K562 (cell line): Measurements from ENCODE around the gene HPS1. TPM values are rescaled to one million over a fixed set of nuclear protein-coding genes. Genes with fewer than 3 reads are reported as not detected.
"Not testable (repeated sequence)": the region's sequence is repeated elsewhere in the genome, so short reads cannot be mapped to it uniquely, and the experiment has no call there.

ENCODE experiments used
- ATAC-seq: fragments of 200-7000 bp; cut with Tn5 transposase; 3 replicates; pipeline ENCODE4 v1.9.1; 2020; ENCODE audit warnings: moderate library complexity
- BruUV-seq: library from RNA; stranded (reverse); fragments of 400-500 nt; replicated peaks from 2 replicates; lab custom pipeline; 2021; lab: Mats Ljungman, UMichigan
- CTCF ChIA-PET: fragments of 300-600 bp; formaldehyde crosslinking; extraction: SDS; loops from one replicate; lab custom pipeline; 2021; ENCODE audit warnings: low intra/inter-chr PET ratio; lab: Yijun Ruan, JAX
- POLR2A ChIA-PET: fragments of 300-600, 350-650 bp; sonication (Branson Sonifier 250); formaldehyde crosslinking; extraction: SDS; loops from one replicate; lab custom pipeline; 2021; ENCODE audit warnings: antibody characterized with exemption, inconsistent platforms; lab: Yijun Ruan, JAX
- DNase-seq, 4 experiments: peaks; one replicate each; pipeline versions ENCODE4 v3.0.0 to v3.0.0-alpha.2; 2011 to 2018; ENCODE audit warnings: low spot score in 3 of 4, mixed read lengths in 3 of 4; ENCODE audit errors: extremely low read depth in 1 of 4
- FAIRE-seq: peaks from 2 replicates; lab custom pipeline; 2011; peaks lifted over from hg19 to GRCh38; lab: Jason Lieb, UNC
- H2AFZ ChIP-seq: 2 replicates; pipeline ENCODE4 v1.6.0; 2011; ENCODE audit warnings: low read depth, low read length, control low read depth, inconsistent platforms
- H3K27ac ChIP-seq: fragments of 200-600 bp; 3 replicates; pipeline ENCODE4 v1.8.0; 2011; ENCODE audit warnings: low read depth, mild to moderate bottlenecking, control low read depth, inconsistent platforms, low read length, moderate library complexity, mixed read lengths; ENCODE audit errors: extremely low read depth
- H3K27me3 ChIP-seq, 2 experiments: fragments of 300-600 bp in 1 of 2; 2 replicates in 1 of 2; 3 replicates in 1 of 2; pipeline versions ENCODE4 v1.6.0 to v1.8.0; 2011; ENCODE audit warnings: inconsistent platforms in 2 of 2, low read length in 2 of 2, mild to moderate bottlenecking in 1 of 2, mixed read lengths in 1 of 2, moderate library complexity in 1 of 2; ENCODE audit not compliant: control insufficient read depth in 2 of 2, insufficient read depth in 2 of 2
- H3K36me3 ChIP-seq: fragments of 300-600 bp; 3 replicates; pipeline ENCODE4 v1.8.0; 2011; ENCODE audit warnings: mild to moderate bottlenecking, low read length, inconsistent platforms; ENCODE audit not compliant: control insufficient read depth, insufficient read depth
- H3K4me1 ChIP-seq, 2 experiments: fragments of 200-600 bp in 1 of 2; replicated peaks in 1 of 2; 2 replicates in 1 of 2; 3 replicates in 1 of 2; pipeline versions ENCODE4 v1.5.1 to v1.8.0; 2011; ENCODE audit warnings: inconsistent platforms in 2 of 2, low read length in 2 of 2, mild to moderate bottlenecking in 1 of 2, mixed read lengths in 1 of 2, moderate library complexity in 1 of 2; ENCODE audit not compliant: control insufficient read depth in 2 of 2, insufficient read depth in 2 of 2
- H3K4me2 ChIP-seq: 2 replicates; pipeline ENCODE4 v1.6.1; 2011; ENCODE audit warnings: low read length, control low read depth, inconsistent platforms, mixed read lengths; ENCODE audit not compliant: insufficient read depth
- H3K4me3 ChIP-seq: fragments of 200-600 bp; sonication (generic), shearing (Covaris generic); 2 replicates; pipeline ENCODE4 v1.5.1; 2016; ENCODE audit warnings: control low read depth, inconsistent platforms
- H3K79me2 ChIP-seq: fragments of 200-600 bp; 3 replicates; pipeline ENCODE4 v1.8.0; 2011; ENCODE audit warnings: low read length, inconsistent platforms; ENCODE audit not compliant: control insufficient read depth, insufficient read depth
- H3K9ac ChIP-seq, 2 experiments: 2 replicates each; pipeline versions ENCODE4 v1.6.0 to v1.6.1; 2011; ENCODE audit warnings: low read depth in 2 of 2, low read length in 2 of 2, control low read depth in 1 of 2, inconsistent platforms in 1 of 2, mild to moderate bottlenecking in 1 of 2, mixed read lengths in 1 of 2; ENCODE audit not compliant: insufficient read depth in 1 of 2
- H3K9me1 ChIP-seq: one replicate; pipeline ENCODE4 v1.6.0; 2011; ENCODE audit warnings: inconsistent platforms, mild to moderate bottlenecking, low read length, moderate library complexity; ENCODE audit not compliant: control insufficient read depth, insufficient read depth
- H3K9me3 ChIP-seq: replicated peaks from 2 replicates; pipeline ENCODE4 v1.5.1; 2011; ENCODE audit warnings: low read depth, low read length, inconsistent platforms; ENCODE audit not compliant: control insufficient read depth, insufficient read depth
- H4K20me1 ChIP-seq: replicated peaks from 2 replicates; pipeline ENCODE4 v1.6.1; 2011; ENCODE audit warnings: low read length, inconsistent platforms, mixed read lengths; ENCODE audit not compliant: control insufficient read depth, insufficient read depth
- ETS1 ChIP-seq: conservative IDR thresholded peaks from 2 replicates; pipeline ENCODE4 v1.6.1; 2011; ENCODE audit warnings: low read depth, mild to moderate bottlenecking, low read length; ENCODE audit not compliant: control insufficient read depth
- WGBS: fragments of 100-300 bp; shearing (Covaris generic); methylation state at CpG from one replicate; pipeline ENCODE4 v1.1.6; 2016; ENCODE audit warnings: low coverage, mixed read lengths; ENCODE audit not compliant: insufficient coverage; ENCODE audit errors: missing lambda C conversion rate; 5-methylcytosine and 5-hydroxymethylcytosine counted together
- in situ Hi-C: fragments of 300-500 bp; cut with MboI; formaldehyde crosslinking; loops from 4 replicates; pipeline ENCODE4 v1.15.0; 2018; ENCODE audit warnings: inconsistent platforms, mixed read lengths
- intact Hi-C: fragments of 100-400 bp; cut with micrococcal nuclease; formaldehyde crosslinking; loops from 2 replicates; pipeline ENCODE4 v1.14.2; 2022
- polyA plus RNA-seq, 8 experiments: library from polyadenylated mRNA; depleted of rRNA in 4 of 8; stranded (reverse) in 5 of 8; unstranded in 3 of 8; fragments of >200 nt; fragmentation: Nextera tagmentation in 2 of 8; fragmentation: Illumina TruSeq in 1 of 8; extraction: Ambion mirVana in 2 of 8; extraction: Trizol in 1 of 8; gene quantifications; 2 replicates each; pipeline versions ENCODE4 v1.2.1 to v1.2.3, GENCODE V29; 2011 to 2014; ENCODE audit warnings: inconsistent platforms in 1 of 8, missing spikeins in 1 of 8
- total RNA-seq, 7 experiments: library from RNA; depleted of rRNA in 6 of 7; stranded (reverse); fragments of >200 nt in 6 of 7; fragmentation: Illumina TruSeq in 2 of 7; extraction: Trizol in 2 of 7; gene quantifications; 2 replicates each; pipeline versions ENCODE4 v1.2.1 to v1.2.3, GENCODE V29; 2011 to 2021; ENCODE audit warnings: low replicate concordance in 1 of 7

The HPS1 gene
- total and polyA plus RNA-seq, 9 of the 15 experiments (the other 6 are each of a cell fraction or from before 2014, with no cell fraction given): 18.1 to 43.6 (median 26.3) TPM

GRCh38 chr10:98383869-98384268 lies 62.9 kb downstream of the HPS1 start:
- no peak overlapping the region for H3K27ac ChIP-seq
- intact Hi-C loops (no loop called here), in situ Hi-C loops (no loop called here)
- H3K27me3 ChIP-seq: peaks cover 0 to 42% of the 10 kb centered on the region in 2 experiments; a peak in 2 of 5 replicates
- TF ChIP-seq ETS1: no peak
- H4K20me1 ChIP-seq: peaks cover 4% of the 10 kb centered on the region; the same call in 1 of the 2 replicates
- H3K4me2 ChIP-seq: no peak overlapping the region
- POLR2A ChIA-PET: no interaction called here
- FAIRE-seq: no peak
- H3K9me1 ChIP-seq: no peaks in the 10 kb centered on the region
- peaks cover 6% of the 10 kb centered on the region in 2 experiments; a peak in 4 of 5 replicates for H3K4me1 ChIP-seq
- no peak for ATAC-seq
- H3K9ac ChIP-seq: no peak overlapping the region
- H3K79me2 ChIP-seq: no peaks in the 10 kb centered on the region
- H2AFZ ChIP-seq: no peak overlapping the region
- no peak for DNase-seq
- WGBS: 11% methylated on average over 4 of the region's 6 CpGs
- H3K4me3 ChIP-seq: no peak overlapping the region
- no peaks in the 10 kb centered on the region for H3K9me3 ChIP-seq
- no peaks in the 10 kb centered on the region for H3K36me3 ChIP-seq
- CTCF ChIA-PET: no interaction called here
- BruUV-seq: no TSS peak

GRCh38 chr10:98383134-98383667 lies 63.5 kb downstream of the HPS1 start:
- H3K27ac ChIP-seq, POLR2A ChIA-PET, ATAC-seq, FAIRE-seq, DNase-seq, in situ Hi-C loops, H3K36me3 ChIP-seq, H3K9me3 ChIP-seq, H3K9ac ChIP-seq, H2AFZ ChIP-seq, H3K4me1 ChIP-seq, H3K4me3 ChIP-seq, H3K79me2 ChIP-seq, H3K9me1 ChIP-seq, H4K20me1 ChIP-seq, BruUV-seq, intact Hi-C loops, CTCF ChIA-PET, H3K4me2 ChIP-seq: not testable (repeated sequence)
- peaks cover 0 to 36% of the 10 kb centered on the region in 2 experiments; a peak in 2 of 5 replicates for H3K27me3 ChIP-seq
- WGBS: 13% methylated on average over 7 of the region's 7 CpGs
